IMR-90 (cell line): ENCODE measurements around the gene NRIP1. TPM values are rescaled to one million over a fixed set of nuclear protein-coding genes. Genes with fewer than 3 reads are reported as not detected.
A peak's percentile ranks its signal among the peaks of the same experiment; 100 is the strongest.

ENCODE experiments used
- ATAC-seq: fragments of 200-7000 bp; cut with Tn5 transposase; 2 replicates; pipeline ENCODE4 v1.9.1; 2020; ENCODE audit warnings: low read depth, mild to moderate bottlenecking, moderate library complexity
- BruUV-seq: library from RNA; stranded (reverse); fragments of 400-500 nt; replicated peaks from 2 replicates; lab custom pipeline; 2021; lab: Mats Ljungman, UMichigan
- CTCF ChIA-PET: fragments of 300-600 bp; formaldehyde crosslinking; extraction: SDS; loops from one replicate; lab custom pipeline; 2021; ENCODE audit warnings: antibody characterized with exemption; lab: Yijun Ruan, JAX
- POLR2A ChIA-PET: fragments of 300-600 bp; sonication (Branson Sonifier 250); formaldehyde crosslinking; loops from one replicate; lab custom pipeline; 2022; ENCODE audit warnings: antibody characterized with exemption; ENCODE audit not compliant: unreplicated experiment; lab: Charles Lee
- DNase-seq: peaks from one replicate; pipeline ENCODE4 v3.0.0; 2013
- H2AFZ ChIP-seq: replicated peaks from 2 replicates; pipeline ENCODE3; 2013; ENCODE audit warnings: low read length, mild to moderate bottlenecking; ENCODE audit not compliant: poor library complexity
- H2AK5ac ChIP-seq: 2 replicates; pipeline ENCODE4 v1.6.1; 2013; ENCODE audit warnings: low read depth, low read length, inconsistent platforms
- H2AK9ac ChIP-seq: replicated peaks from 2 replicates; pipeline ENCODE3; 2013; ENCODE audit warnings: mild to moderate bottlenecking, low read depth, low read length, moderate library complexity; ENCODE audit not compliant: poor library complexity
- H2BK120ac ChIP-seq: 2 replicates; pipeline ENCODE4 v1.6.1; 2013; ENCODE audit warnings: low read depth, low read length, inconsistent platforms
- H2BK15ac ChIP-seq: 3 replicates; pipeline ENCODE4 v1.6.1; 2013; ENCODE audit warnings: low read depth, low read length, inconsistent platforms
- H2BK20ac ChIP-seq: 2 replicates; pipeline ENCODE4 v1.6.1; 2013; ENCODE audit warnings: low read depth, mild to moderate bottlenecking, inconsistent platforms, low read length, moderate library complexity
- H2BK5ac ChIP-seq: 2 replicates; pipeline ENCODE4 v1.6.1; 2013; ENCODE audit warnings: mild to moderate bottlenecking, low read depth, low read length, inconsistent platforms; ENCODE audit not compliant: poor library complexity, severe bottlenecking
- H3K14ac ChIP-seq: replicated peaks from 2 replicates; pipeline ENCODE4 v1.6.1; 2013; ENCODE audit warnings: low read depth, low read length, inconsistent platforms
- H3K18ac ChIP-seq: 2 replicates; pipeline ENCODE4 v1.6.1; 2013; ENCODE audit warnings: low read depth, low read length, control low read depth
- H3K23ac ChIP-seq: 2 replicates; pipeline ENCODE4 v1.6.1; 2013; ENCODE audit warnings: low read depth, low read length, inconsistent platforms
- H3K27ac ChIP-seq: 2 replicates; pipeline ENCODE4 v1.5.1; 2013; ENCODE audit warnings: mild to moderate bottlenecking, control low read depth, low read length; ENCODE audit not compliant: insufficient read depth
- H3K27me3 ChIP-seq: 2 replicates; pipeline ENCODE4 v1.6.1; 2013; ENCODE audit warnings: low read length; ENCODE audit not compliant: control insufficient read depth, insufficient read depth
- H3K36me3 ChIP-seq: 2 replicates; pipeline ENCODE4 v1.6.1; 2013; ENCODE audit warnings: low read length, mixed read lengths; ENCODE audit not compliant: control insufficient read depth, insufficient read depth
- H3K4ac ChIP-seq: 2 replicates; pipeline ENCODE4 v1.6.1; 2013; ENCODE audit warnings: low read depth, low read length, inconsistent platforms
- H3K4me1 ChIP-seq: 2 replicates; pipeline ENCODE4 v1.6.1; 2013; ENCODE audit warnings: low read length, mixed read lengths; ENCODE audit not compliant: control insufficient read depth, insufficient read depth
- H3K4me2 ChIP-seq: 2 replicates; pipeline ENCODE4 v1.6.1; 2013; ENCODE audit warnings: low read depth, mild to moderate bottlenecking, control low read depth, low read length, moderate library complexity
- H3K4me3 ChIP-seq: 2 replicates; pipeline ENCODE4 v1.5.1; 2013; ENCODE audit warnings: low read depth, mild to moderate bottlenecking, control low read depth, low read length, moderate library complexity; ENCODE audit not compliant: insufficient read depth
- H3K56ac ChIP-seq: 2 replicates; pipeline ENCODE4 v1.6.1; 2013; ENCODE audit warnings: low read length, inconsistent platforms; ENCODE audit not compliant: insufficient read depth; ENCODE audit errors: extremely low read depth
- H3K79me1 ChIP-seq, 2 experiments: 2 replicates each; pipeline ENCODE4 v1.6.1; 2013; ENCODE audit warnings: low read length in 2 of 2, inconsistent platforms in 1 of 2, low read depth in 1 of 2
- H3K9ac ChIP-seq: 2 replicates; pipeline ENCODE4 v1.6.1; 2013; ENCODE audit warnings: low read depth, low read length, control low read depth
- H3K9me1 ChIP-seq: 2 replicates; pipeline ENCODE4 v1.6.1; 2013; ENCODE audit warnings: low read length, inconsistent platforms; ENCODE audit not compliant: insufficient read depth
- H3K9me3 ChIP-seq: 2 replicates; pipeline ENCODE4 v1.6.1; 2013; ENCODE audit warnings: low read length; ENCODE audit not compliant: control insufficient read depth, insufficient read depth
- H4K20me1 ChIP-seq: 2 replicates; pipeline ENCODE4 v1.6.1; 2013; ENCODE audit warnings: low read length, inconsistent platforms; ENCODE audit not compliant: insufficient read depth
- H4K5ac ChIP-seq: 2 replicates; pipeline ENCODE4 v1.6.1; 2013; ENCODE audit warnings: mild to moderate bottlenecking, low read depth, low read length, control low read depth
- H4K8ac ChIP-seq, 2 experiments: 2 replicates each; pipeline ENCODE4 v1.6.1; 2013; ENCODE audit warnings: low read depth in 2 of 2, low read length in 2 of 2, control low read depth in 1 of 2, inconsistent platforms in 1 of 2
- H4K91ac ChIP-seq: 2 replicates; pipeline ENCODE4 v1.6.1; 2013; ENCODE audit warnings: low read depth, low read length, inconsistent platforms; ENCODE audit not compliant: insufficient read depth
- CEBPB ChIP-seq: IDR thresholded peaks from 2 replicates; pipeline ENCODE4 v1.6.1; 2012; ENCODE audit warnings: low read depth, low read length, improper control_type of control experiment
- CTCF ChIP-seq: conservative IDR thresholded peaks from 2 replicates; pipeline ENCODE4 v1.5.1; 2012; ENCODE audit warnings: mild to moderate bottlenecking, low read depth, low read length, improper control_type of control experiment
- FOS ChIP-seq: fragments of 150-350 bp; IDR thresholded peaks from 2 replicates; pipeline ENCODE4 v1.6.1; 2016; ENCODE audit warnings: low read depth, low read length
- MAZ ChIP-seq: IDR thresholded peaks from 2 replicates; pipeline ENCODE4 v1.6.1; 2012; ENCODE audit warnings: low read depth, mild to moderate bottlenecking, low read length, improper control_type of control experiment, moderate library complexity, borderline replicate concordance
- MXI1 ChIP-seq: IDR thresholded peaks from 2 replicates; pipeline ENCODE4 v1.6.1; 2012; ENCODE audit warnings: low read depth, mild to moderate bottlenecking, low read length, moderate library complexity, borderline replicate concordance
- POLR2A ChIP-seq: IDR thresholded peaks from 2 replicates; pipeline ENCODE4 v1.6.1; 2012; ENCODE audit warnings: mild to moderate bottlenecking, low read depth, low read length
- RFX5 ChIP-seq: IDR thresholded peaks from 2 replicates; pipeline ENCODE4 v1.8.0; 2012; ENCODE audit warnings: low read depth, mild to moderate bottlenecking, low read length, moderate library complexity
- SMC3 ChIP-seq: fragments of 150-350 bp; IDR thresholded peaks from 2 replicates; pipeline ENCODE4 v1.6.1; 2016; ENCODE audit warnings: low read depth, mild to moderate bottlenecking, antibody characterized with exemption, low read length, moderate library complexity
- USF2 ChIP-seq: fragments of 150-350 bp; IDR thresholded peaks from 2 replicates; pipeline ENCODE4 v1.6.1; 2017; ENCODE audit warnings: mild to moderate bottlenecking, antibody characterized with exemption, low read length, low read depth
- WGBS, 2 experiments: methylation state at CpG; one replicate each; pipeline versions ENCODE4 v1.1.5 to v1.1.7; 2013; ENCODE audit warnings: missing lambda C conversion rate in 2 of 2; ENCODE audit not compliant: insufficient read length in 1 of 2; ENCODE audit errors: extremely low coverage in 2 of 2; 5-methylcytosine and 5-hydroxymethylcytosine counted together
- dilution Hi-C: fragments of 300-500 bp; cut with HindIII; formaldehyde crosslinking; loops from one replicate; pipeline ENCODE4 v1.14.3; 2018; ENCODE audit warnings: low sequenced_read_pairs; ENCODE audit not compliant: unreplicated experiment
- in situ Hi-C: fragments of 300-500 bp; cut with MboI; formaldehyde crosslinking; loops from 3 replicates; pipeline ENCODE4 v1.14.3; 2019; ENCODE audit warnings: low sequenced_read_pairs, inconsistent platforms, mixed read lengths
- intact Hi-C: fragments of 100-400 bp; cut with micrococcal nuclease; formaldehyde crosslinking; loops from 2 replicates; pipeline ENCODE4 v1.10.0; 2022
- polyA plus RNA-seq, 3 experiments: library from polyadenylated mRNA; depleted of rRNA; stranded (reverse); fragments of >200 nt; gene quantifications; 2 replicates each; pipeline ENCODE4 v1.2.3, GENCODE V29; 2012; ENCODE audit warnings: low replicate concordance in 1 of 3
- total RNA-seq: library from RNA; depleted of rRNA; stranded (reverse); fragments of >200 nt; gene quantifications from 2 replicates; pipeline ENCODE4 v1.2.3, GENCODE V29; 2012

Gene NRIP1
- total and polyA plus RNA-seq, 2 of the 4 experiments (the other 2 are of a cell fraction) = 9.6 to 73.8 TPM

DNA sequence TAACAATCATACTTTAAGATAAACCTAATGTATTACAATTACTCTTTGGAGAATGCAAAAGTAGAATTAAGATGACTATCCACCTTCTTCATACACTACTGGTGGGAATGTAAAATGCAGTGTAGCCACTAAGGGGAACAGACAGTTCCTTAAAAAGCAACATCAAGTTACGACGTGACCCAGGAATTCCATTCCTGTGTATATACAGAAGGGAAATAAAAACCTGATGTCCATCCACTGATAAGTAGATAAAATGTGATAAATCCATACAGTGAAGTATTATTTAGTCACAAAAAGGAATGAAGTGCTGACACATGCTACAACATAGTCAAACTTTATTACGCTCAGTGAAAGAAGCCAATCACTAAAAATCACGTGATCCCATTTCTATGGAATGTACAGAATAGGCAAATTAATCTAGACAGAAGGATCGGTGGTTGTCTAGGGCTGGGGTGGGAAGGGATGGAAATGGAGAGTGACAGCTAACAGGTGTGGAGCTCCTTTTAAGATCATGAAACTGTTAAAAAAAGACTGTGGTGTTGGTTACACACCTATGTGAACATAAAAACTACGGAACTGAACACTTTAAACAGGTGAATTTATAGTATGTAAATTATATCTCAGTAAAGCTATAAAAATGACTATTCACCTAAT, 42.1 kb downstream of the NRIP1 start:
- Histone ChIP-seq H3K36me3 (peaks cover 2% of the 10 kb centered on the region; the same call in 1 of the 2 replicates), H3K4me2 (no peak overlapping the region), H2AK5ac (peak overlapping the region; percentile 31; the same call in 1 of the 2 replicates), H4K91ac (peak overlapping the region; percentile 44), H3K27ac (peak overlapping the region; percentile 3; the same call in 1 of the 2 replicates), H3K9me3 (0 out of 2 replicates have a peak, but pooled peaks cover 2% of the 10 kb centered on the region), H3K18ac (peak overlapping the region; percentile 61; the same call in 1 of the 2 replicates), H2BK120ac (peak overlapping the region; percentile 45; the same call in 1 of the 2 replicates), H3K27me3 (no peaks in the 10 kb centered on the region), H3K4me1 (no peaks in the 10 kb centered on the region; the same call in 1 of the 2 replicates), H3K14ac (peak overlapping the region; percentile 74; the same call in 1 of the 2 replicates), H3K56ac (no peak overlapping the region), H2BK15ac (peak overlapping the region; percentile 15; the same call in 1 of the 3 replicates), H2AFZ (no peak overlapping the region), H3K4ac (peak overlapping the region; percentile 45; the same call in 1 of the 2 replicates), H2BK5ac (peak overlapping the region; percentile 73), H4K8ac (peak overlapping the region in 1 of 2 experiments; percentile 37; a peak in 1 of 4 replicates), H2BK20ac (0 out of 2 replicates have a peak overlapping the region, but pooled peaks have one; percentile 59), H3K23ac (no peak overlapping the region), H3K9ac (no peak overlapping the region), H2AK9ac (no peak overlapping the region), H4K5ac (0 out of 2 replicates have a peak overlapping the region, but pooled peaks have one; percentile 23), H4K20me1 (peaks cover 13% of the 10 kb centered on the region; the same call in 1 of the 2 replicates), H3K4me3 (no peak overlapping the region), H3K9me1 (0 out of 2 replicates have a peak, but pooled peaks cover 3% of the 10 kb centered on the region), H3K79me1 (peaks cover 16 to 48% of the 10 kb centered on the region in 2 experiments)
- TF ChIP-seq MAZ (no peak), CEBPB (no peak), RFX5 (no peak), USF2 (no peak), CTCF (no peak), SMC3 (no peak), POLR2A (no peak), FOS (no peak), MXI1 (no peak)
- dilution Hi-C loops (no loop called here), intact Hi-C loops (no loop called here), in situ Hi-C loops (no loop called here)
- no TSS peak for BruUV-seq
- no CpG with 5 or more reads among the region's 6 CpGs for WGBS, 2 experiments
- CTCF ChIA-PET = interaction anchor here (1.6 kb wide), 1 partner anchor 16 kb away, joined by 3 read pairs; no protein-coding TSS in a partner anchor
- DNase-seq = peak; percentile 28
- POLR2A ChIA-PET = no interaction called here
- no peak for ATAC-seq
